ELF-1 (cell line): Measurements from ENCODE around the gene NRG2.

ENCODE experiments used
- DNase-seq: peaks from one replicate; pipeline ENCODE4 v3.0.0-alpha.2; 2016; ENCODE audit warnings: low read depth, low spot score

The NRG2 gene

GRCh38 chr5:139838381-139839197, 204.5 kb downstream of the NRG2 start:
- no peak for DNase-seq

GRCh38 chr5:139837711-139838380, 205.3 kb downstream of the NRG2 start:
- DNase-seq, result no peak

- DNase-seq, result no peak
These were observed 206.5 kb downstream of the NRG2 start for GRCh38 chr5:139836469-139837208.

GRCh38 chr5:139835656-139836055, 207.4 kb downstream of the NRG2 start:
- no peak for DNase-seq

- no peak for DNase-seq
These were observed 209.6 kb downstream of the NRG2 start for GRCh38 chr5:139833525-139833924.

GRCh38 chr5:139831624-139832023, 211.5 kb downstream of the NRG2 start:
- DNase-seq, result no peak

GRCh38 chr5:139829471-139829870, 213.6 kb downstream of the NRG2 start:
- DNase-seq, result no peak

GRCh38 chr5:139828207-139828895, 214.7 kb downstream of the NRG2 start:
- DNase-seq, result no peak

GRCh38 chr5:139825690-139826089, 217.4 kb downstream of the NRG2 start:
- DNase-seq, result no peak

GRCh38 chr5:139823757-139824355, 219.2 kb downstream of the NRG2 start:
- DNase-seq, result no peak

GRCh38 chr5:139822553-139823425, 220.3 kb downstream of the NRG2 start:
- no peak for DNase-seq

GRCh38 chr5:139821806-139822552, 221.1 kb downstream of the NRG2 start:
- no peak for DNase-seq

GRCh38 chr5:139820606-139821005, 222.5 kb downstream of the NRG2 start:
- DNase-seq, result no peak

- DNase-seq, result no peak
These were observed 223.0 kb downstream of the NRG2 start for GRCh38 chr5:139820130-139820529.

GRCh38 chr5:139817970-139818369, 225.1 kb downstream of the NRG2 start:
- no peak for DNase-seq

GRCh38 chr5:139817362-139817761, 225.7 kb downstream of the NRG2 start:
- no peak for DNase-seq

GRCh38 chr5:139816566-139816965, 226.5 kb downstream of the NRG2 start:
- no peak for DNase-seq

- DNase-seq, result no peak
These were observed 228.3 kb downstream of the NRG2 start for GRCh38 chr5:139814704-139815280.

GRCh38 chr5:139814191-139814601, 228.9 kb downstream of the NRG2 start:
- no peak for DNase-seq
